Activated effector memory CD4-positive, alpha-beta T cell treated with anti-CD3 and anti-CD28 coated beads, Interleukin-2, amount 50 U/mL, for 16 hours (primary cell): ENCODE data around the gene SASH1.
"Not testable (repeated sequence)": the region's sequence is repeated elsewhere in the genome, so short reads cannot be mapped to it uniquely, and the experiment has no call there.

Experiments
- DNase-seq: peaks from one replicate; pipeline ENCODE4 v3.0.0-alpha.2; 2020

SASH1 gene

DNA sequence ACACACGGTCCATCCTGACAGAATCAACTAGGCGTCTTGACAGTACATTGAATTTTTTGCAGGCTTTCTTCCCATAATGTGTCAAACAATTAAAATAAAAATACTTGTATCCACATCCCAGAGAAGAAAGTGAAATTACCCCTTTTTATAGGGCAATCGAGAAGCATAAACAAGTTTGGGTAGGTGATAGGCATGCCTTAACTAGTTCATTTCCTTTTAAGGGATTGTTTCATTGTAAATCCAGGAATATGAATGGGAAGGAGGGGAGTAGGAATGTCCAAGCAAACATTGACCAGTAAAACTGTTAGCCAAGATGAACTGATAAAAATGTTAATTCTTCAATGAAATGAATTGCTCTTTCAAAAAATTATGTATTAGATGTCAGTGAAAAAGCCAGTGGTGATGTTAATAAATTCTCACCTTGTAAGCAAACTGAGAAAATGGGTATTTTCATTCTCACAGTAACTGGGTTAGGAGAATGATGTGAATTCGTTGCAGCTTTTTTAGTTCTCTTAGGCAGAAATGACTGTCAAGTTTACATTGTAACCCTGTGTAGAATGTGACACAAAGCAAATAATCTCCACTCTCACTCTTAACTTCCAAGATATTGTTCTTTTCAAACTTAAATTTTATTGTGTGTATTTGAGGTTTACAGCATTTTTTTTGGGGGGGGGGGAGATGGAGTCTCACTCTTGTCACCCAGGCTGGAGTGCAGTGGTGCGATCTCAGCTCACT is 31.6 kb downstream of the SASH1 start:
- no peak for DNase-seq

DNA sequence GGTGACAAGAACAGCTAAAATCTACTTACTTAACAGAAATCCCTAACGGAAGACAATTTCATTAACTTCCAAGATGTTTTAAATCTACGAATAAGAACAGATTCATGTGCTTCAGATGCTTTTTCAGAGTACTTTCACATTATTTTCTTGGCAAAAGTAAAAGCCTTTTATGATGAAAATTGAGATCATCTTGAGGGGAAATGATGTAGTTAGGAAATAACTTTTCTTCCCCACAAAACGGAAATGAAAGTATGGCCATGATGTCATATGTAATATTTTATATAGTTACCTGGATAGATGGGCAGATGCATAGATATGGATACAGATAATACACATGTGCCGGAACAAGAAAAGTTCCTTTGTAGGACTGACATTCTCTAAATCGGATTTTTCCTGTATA is 32.8 kb downstream of the SASH1 start:
- no peak for DNase-seq

DNA sequence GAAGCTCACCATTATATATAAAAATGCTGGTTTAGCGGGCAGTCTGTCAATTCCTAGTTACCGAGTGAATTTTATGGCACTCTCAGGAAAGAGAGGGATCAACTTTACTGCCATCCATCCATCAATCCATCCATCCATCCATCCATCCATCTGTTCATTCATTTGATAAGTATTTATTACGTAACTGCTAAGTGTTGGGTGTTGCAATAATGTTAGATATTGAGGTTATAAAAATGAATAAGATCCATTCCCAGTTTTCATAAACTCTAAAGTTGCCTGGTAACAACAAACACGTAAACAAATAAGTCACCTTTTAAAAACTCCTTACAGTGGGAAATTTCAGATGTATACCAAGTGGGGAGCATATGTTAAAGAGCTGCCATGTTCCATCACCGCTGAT is 36.8 kb downstream of the SASH1 start:
- no peak for DNase-seq

DNA sequence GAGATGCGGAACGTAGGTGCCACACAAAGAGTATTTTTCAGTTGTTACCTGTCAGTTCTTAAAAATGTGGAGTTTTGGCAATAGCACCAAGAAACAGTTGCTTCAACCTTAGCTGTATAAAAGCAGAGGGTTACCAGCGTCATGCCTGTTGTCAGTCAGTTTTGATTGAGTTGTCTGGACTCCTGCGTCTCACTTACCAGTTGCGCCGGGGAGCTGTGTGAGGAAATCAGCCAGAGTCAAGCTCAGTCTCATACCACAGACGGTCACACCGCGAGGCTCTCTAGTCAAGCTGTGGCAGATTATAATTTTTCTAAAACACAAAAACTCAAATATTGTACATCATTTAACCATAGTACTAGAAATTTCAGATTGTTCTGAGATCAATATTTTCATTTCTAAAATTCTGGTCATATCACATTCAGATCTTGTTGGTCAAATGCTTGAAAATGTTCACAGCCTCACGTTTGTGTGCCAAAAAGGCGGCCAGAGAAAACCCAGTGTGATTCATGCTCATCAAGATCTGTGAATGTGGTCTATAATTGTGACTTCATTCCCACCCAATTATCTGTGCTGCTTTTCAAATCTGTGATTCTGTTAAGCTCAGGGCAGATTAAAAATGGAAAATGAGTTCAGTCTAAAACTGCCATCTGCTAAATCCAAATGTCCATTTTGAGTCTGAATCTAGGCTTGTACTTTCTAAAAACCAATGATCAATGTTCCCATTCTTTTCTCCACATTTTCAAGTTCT is 37.5 kb downstream of the SASH1 start:
- no peak for DNase-seq

DNA sequence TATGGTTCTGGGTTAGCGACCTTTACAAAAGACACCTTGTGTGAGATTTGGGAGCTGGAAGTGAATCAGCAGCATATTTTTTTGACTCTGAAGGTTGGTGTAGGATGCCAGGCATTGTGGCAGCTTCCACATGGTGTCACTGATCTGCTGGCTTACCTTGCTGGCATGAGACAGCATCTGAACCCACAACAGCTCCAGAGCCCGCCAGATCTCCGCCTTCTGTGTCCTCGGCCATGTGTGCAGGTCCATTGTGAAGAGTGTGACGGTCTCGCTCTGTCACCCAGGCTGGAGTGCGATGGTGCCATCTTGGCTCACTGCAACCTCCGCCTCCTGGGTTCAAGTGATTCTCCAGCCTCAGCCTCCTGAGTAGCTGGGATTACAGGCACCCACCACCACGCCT is 39.4 kb downstream of the SASH1 start:
- DNase-seq = not testable (repeated sequence)

DNA sequence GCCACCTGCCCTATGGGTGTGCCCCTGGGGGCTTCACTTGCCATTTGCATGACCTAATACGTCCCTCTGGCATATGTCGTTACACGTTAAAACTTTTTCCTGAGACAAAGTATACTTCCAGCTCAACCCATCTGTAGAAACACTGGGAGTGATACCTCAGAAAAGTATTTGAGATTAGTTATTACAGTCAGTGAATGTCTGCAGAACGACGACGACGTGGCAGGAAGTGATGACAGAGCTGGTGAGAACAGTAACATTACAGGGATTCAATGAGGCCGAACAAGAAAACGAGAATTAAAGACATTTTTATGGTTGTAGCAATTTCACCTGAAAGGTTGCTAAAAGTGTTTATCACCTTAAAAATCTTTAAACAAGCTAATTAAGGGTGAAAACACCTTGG is 40.2 kb downstream of the SASH1 start:
- no peak for DNase-seq

DNA sequence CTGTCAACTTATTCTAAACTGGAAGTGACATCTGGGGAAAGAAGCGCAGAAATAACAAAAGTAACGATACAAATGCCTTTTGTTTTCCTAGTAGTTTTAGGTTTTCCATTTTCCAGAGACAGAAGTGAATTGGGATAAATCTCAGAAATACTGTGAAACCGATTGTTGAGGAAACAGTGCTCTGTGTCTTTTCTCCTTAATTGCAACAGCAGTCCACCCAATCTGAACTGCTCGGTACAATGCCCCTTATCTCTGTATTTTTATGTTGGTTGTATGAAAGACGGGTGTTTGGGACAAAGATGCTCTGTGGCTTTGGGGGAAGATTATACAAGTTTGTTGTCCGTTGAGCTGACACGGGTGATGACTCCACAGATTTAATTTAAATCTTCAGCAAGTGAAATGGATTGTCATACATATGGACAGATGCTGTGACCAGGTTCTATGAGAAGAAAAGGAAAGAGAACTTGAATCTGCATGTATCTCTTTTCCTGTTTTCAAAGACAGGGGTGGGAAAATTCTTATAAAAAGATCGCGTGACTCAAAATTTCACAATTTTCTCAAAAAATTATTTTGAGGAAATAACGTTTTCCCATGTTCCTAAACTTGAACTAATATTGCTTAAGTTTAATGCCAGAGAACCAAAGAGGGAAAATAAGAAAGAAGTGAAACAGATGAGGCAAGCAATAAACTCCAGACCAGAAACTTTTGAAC is 41.2 kb downstream of the SASH1 start:
- no peak for DNase-seq

DNA sequence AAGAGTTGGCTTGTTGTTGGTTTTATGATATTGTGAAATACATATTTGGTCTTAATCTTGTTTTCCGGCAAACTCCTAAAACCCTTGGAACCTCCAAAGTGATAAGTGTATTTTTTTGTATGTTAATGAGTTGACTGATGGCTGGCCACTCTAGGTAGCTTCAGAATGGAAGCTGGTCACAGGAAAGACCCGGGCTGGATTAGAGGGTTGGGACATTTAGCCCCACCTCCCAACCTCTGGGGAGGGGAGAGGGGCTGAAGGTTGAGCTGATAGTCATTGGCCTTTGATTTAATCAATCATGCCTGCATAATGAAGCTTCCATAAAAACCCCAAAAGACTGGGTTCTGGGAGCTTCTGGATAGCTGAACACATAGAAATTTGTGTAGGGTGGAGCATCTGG is 42.7 kb downstream of the SASH1 start:
- DNase-seq = no peak

DNA sequence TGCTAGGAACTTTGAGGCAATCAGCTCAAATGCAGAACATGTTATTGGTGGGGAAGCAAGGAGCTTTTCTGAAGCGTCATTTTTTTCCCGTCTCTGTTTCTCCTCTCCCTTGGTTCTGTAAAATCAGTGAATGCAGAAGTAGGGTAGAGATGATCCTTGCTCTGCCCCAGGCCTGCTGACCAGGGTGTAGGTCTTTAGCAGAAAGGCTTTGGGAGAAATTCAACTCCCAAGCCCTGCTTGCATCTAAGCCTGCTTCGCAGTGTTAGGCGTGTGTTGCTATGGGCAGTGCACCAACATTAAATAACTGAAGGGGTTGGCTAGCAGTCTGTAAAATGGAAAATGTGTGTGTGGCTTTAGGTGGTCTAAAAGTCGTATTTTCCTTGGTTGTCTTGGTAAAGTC is 45.9 kb downstream of the SASH1 start:
- no peak for DNase-seq

DNA sequence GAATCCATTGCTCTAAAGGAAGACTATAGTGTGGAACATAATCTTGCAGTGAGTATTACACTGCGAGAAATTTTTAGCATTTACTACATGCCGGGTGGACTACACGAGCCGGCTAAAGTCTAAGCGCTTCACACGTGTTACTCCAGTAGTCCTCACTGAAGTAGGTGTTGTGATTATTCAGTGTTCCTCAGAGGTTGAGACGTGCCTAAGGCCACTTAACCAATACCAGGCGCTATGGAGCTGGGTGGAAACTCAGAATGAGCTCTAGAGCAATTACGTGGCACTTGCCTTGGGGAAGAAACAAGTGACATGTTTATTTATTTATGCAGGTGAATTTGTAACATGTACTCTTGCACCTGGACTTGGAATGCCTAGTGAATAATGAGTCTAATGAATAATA is 46.4 kb downstream of the SASH1 start:
- no peak for DNase-seq

DNA sequence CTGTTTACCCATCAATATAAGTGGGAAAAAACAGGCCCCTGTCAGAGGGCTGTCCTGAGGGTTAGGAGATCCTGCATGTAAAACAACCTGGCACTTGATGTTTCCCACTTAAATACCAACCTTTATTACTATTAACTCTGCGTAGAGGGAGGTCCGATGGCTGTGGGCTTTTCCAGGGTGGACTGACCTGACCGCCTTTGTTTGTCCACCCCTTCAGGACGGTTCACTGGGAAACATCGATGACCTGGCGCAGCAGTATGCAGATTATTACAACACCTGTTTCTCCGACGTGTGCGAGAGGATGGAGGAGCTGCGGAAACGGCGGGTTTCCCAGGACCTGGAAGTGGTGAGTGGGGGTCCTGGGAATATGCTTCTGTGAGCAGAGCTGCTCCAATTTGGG is 47.3 kb downstream of the SASH1 start:
- DNase-seq = no peak

DNA sequence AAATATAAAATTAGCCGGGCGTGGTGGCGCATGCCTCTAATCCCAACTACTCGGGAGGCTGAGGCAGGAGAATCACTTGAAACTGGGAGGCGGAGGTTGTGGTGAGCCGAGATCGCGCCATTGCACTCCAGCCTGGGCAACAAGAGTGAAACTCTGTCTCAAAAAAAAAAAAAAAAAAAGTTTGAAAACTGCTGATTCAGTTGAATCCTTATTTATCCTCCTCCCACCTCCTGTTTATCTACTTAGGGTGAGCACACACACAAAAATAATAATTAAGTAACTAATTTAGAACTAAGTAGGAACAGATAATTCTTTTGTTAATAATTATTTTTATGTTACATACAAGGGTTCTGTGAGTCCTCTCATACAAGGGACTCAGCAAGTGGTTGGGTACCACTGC is 49.5 kb downstream of the SASH1 start:
- not testable (repeated sequence) for DNase-seq

DNA sequence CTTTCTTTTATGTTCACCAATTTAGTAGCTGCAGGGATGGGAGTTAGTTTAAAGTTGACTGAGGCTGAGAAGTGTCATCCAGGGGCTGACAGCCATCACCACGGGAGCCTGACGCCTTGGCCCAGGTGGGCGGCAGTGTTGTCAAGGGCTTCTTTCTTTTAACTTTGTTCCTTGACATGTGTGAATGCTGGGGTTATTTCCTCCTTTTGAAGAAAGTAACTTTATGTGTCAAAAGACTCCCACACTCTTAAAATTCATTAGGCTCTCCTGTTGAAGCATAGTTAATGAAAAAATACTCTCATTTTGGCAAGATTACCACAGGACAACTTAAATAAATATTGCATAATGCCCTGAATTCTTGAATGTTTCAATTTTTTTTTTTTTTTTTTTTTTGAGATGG is 50.0 kb downstream of the SASH1 start:
- no peak for DNase-seq

DNA sequence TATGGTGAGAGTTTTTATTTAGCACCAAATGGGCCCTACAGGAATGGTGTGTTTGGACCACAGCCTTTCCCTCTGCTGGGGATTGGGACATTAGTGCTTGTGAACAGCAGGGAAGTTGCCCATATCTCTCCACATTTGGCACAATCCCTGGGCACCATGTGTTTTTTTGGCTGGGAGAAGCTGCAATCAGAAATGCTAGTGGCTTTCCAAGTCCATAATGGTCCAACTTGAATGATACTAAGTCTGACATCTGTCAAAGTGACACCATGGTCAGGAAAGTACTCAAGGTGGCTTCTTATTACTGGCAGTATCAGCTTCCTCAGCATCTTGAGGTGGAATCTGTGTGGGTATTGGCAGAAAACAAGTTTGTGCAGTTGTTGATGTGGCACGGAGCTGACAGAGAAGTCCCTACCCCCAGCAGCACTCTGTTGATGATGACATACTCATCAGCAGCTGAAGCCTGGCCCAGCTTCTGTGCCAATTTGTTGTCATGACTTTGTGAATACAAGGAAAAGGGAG is 53.0 kb downstream of the SASH1 start:
- no peak for DNase-seq

DNA sequence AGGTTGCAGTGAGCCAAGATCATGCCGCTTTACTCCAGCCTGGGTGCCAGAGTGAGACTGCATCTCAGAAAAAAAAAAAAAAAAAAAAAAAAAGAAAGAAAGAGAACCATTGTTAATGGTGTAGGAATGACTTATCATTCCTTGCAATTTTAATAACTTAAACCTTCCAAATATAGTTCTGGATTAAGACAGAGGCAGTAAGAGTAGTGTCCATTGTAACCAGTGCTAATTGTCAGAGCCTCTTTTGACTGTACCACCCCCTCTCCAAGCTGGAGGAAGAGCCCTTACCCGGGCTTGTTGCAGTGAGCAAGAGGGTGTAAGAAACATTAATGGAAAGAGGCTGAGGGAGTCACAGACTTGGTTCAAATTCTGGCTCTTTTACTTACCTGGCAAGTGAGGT is 53.8 kb downstream of the SASH1 start:
- DNase-seq = no peak

DNA sequence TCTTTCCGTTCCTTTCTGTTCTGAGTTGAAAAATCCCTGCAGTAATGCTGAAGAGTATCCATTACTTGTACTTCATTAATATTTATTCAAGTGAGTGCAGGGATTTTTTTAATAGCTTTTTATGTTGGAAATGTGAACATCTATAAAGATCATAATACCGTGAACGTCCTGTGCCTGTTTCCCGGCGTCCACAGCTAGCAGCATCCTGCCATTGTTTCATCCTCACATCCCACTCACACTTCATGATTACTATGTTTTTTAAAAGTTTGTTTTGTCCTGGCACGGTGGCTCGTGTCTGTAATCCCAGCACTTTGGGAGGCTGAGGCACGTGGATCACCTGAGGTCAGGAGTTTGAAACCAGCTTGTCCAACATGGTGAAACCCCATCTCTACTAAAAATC is 54.3 kb downstream of the SASH1 start:
- DNase-seq = no peak

DNA sequence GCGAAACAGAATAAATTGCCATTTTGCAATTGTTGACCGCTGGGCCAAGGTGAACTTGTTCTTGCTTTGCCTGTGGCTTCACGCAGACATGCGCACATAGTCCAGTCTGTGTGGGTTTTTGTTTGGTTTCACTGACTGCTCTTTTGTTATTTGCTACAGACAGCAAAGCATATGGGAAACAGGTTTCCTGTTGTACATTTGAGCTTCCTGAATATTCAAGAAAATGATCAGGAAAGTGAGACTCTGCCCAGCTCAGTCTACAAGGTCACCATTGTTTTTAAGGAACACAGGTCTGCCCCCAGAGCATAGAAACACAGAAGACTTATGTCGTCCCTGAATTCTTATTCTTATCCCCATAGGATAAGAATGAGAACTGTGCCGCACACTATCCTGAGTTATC is 55.6 kb downstream of the SASH1 start:
- no peak for DNase-seq

DNA sequence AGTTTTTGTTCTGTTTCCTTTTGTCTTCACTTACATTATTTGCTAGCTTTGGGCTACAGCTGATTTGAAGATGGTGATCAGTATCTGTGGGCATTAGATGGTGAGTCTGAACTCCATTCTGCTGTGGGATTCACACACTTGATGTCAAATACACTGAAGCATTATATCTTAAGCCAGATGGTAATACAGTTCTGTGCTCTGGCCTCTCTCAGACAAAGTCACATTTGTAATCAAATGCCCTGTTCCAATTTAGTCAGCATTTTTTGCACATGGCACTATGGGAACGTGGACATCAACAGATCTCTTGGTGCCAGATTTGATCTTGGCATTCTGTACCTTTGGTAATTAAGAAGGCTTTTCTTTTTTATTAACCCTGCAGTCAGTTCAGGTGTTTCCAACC is 56.0 kb downstream of the SASH1 start:
- no peak for DNase-seq

DNA sequence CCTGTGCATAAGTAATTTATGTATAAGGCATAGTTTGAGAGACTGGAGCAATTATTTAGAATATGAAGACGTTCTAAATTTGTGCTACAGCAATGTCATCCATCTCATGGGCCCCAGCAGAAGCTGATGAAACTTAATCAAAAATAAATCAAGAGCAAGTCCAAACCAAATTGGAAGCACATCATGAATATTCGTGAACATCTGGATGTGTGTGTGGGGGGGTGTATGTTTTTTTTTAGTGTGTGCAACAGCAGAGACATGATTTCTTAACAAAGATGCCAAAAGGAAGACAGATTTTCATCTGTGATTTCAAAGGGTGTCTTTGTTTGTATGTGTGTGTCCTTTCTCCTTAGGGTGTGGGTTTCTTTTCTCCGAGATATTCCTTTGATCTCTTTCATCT is 58.9 kb downstream of the SASH1 start:
- no peak for DNase-seq

DNA sequence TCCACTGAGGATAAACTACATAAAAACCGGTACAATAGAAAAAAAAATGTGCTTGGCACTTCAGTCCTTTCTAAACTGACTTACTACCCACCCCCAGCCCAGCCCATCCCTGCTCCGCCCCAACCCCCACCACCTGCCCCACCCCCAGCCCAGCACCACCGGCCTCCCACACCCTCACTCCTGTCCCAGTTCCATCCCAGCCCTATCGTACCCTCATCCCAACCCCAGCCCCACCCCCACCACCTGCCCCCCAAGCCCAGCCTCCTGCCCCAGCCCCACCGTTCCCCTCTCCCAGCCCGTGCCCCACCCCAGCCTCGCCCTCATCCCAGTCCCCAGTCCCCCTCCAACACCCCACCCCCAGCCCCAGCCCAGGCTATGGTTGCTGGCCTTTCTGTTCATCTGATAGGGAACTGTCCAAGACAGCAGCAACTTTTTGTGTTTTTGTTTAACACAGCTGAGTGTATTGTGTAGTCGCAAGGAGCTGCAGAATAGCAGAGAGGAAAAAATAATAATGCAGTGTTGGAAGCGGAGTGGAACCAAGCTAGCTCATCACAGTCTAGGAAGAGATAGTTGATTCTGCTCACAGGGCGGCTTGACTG is 61.9 kb downstream of the SASH1 start:
- no peak for DNase-seq

DNA sequence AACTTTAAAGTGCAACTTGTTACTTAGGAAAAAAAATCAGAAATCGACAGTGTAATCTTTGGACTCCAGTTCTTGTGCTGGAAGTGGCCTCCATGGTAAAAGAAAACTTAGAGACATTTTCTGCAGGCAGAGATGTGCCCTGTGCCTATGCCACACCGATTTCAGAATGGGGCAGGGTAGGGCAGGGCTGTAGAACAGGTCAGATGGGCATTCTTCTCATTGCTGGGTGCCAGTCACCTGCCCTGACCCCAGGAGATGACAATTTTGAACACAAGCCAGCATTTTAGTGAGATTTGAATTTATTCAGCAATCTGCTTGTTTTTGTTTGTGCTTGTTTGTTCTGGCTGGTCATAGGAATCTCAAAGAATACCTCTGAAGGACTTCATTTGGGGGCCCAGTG is 63.3 kb downstream of the SASH1 start:
- no peak for DNase-seq

DNA sequence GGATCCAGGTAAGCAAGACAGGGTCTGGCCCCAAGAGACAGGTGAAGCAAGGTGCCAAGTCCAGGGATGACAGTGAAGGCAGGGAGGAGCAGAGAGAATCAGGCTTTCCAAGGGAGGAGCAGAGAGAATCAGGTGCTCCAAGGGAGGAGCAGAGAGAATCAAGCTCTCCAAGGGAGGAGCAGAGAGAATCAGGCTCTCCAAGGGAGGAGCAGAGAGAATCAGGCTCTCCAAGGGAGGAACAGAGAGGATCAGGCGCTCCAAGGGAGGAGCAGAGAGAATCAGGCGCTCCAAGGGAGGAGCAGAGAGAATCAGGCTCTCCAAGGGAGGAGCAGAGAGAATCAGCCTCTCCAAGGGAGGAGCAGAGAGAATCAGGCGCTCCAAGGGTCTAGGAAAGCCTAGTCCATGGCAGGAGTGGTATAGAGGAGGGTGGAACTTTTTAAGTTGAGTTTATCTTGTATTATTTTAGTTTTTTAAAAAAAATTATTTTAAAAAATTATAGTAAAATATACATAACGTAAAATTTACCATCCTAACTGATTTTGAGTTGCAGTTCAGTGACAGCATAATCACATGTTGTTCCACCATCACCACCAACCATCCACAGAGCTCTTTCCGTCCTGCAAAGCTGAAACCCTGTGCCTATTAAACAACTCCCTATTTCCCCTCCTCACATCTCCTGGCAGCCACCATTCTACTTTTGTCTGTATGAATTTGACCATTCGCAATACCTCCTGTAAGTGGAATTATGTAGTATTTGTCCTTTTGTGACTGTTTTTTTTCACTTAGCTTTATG is 64.1 kb downstream of the SASH1 start:
- DNase-seq = no peak

DNA sequence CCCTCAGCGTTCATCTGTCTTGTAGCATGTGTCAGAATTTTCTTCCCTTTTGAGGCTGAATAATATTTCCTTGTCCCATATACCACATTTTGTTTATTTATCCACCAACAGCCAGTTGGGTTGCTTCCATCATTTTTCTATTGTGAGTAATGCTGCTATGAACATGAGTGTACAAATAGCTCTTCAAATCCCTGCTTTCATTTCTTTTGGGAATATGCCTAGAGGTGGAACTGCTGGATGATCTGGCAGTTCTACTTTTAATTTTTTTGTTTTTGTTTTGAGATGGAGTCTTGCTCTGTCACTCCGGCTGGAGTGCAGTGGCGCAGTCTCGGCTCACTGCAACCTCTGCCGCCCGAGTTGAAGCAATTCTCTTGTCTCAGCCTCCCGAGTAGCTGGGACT is 64.7 kb downstream of the SASH1 start:
- no peak for DNase-seq
